HG03571 (cell line): Measurements from ENCODE around the gene MTHFD1L.

ENCODE experiments used
- ATAC-seq: cut with Tn5 transposase; IDR thresholded peaks from one replicate; pipeline ENCODE4 v1.9.1; 2021; ENCODE audit not compliant: unreplicated experiment

The MTHFD1L gene

GRCh38 chr6:150897400-150897943, 32.0 kb downstream of the MTHFD1L start:
- no peak for ATAC-seq

DNA sequence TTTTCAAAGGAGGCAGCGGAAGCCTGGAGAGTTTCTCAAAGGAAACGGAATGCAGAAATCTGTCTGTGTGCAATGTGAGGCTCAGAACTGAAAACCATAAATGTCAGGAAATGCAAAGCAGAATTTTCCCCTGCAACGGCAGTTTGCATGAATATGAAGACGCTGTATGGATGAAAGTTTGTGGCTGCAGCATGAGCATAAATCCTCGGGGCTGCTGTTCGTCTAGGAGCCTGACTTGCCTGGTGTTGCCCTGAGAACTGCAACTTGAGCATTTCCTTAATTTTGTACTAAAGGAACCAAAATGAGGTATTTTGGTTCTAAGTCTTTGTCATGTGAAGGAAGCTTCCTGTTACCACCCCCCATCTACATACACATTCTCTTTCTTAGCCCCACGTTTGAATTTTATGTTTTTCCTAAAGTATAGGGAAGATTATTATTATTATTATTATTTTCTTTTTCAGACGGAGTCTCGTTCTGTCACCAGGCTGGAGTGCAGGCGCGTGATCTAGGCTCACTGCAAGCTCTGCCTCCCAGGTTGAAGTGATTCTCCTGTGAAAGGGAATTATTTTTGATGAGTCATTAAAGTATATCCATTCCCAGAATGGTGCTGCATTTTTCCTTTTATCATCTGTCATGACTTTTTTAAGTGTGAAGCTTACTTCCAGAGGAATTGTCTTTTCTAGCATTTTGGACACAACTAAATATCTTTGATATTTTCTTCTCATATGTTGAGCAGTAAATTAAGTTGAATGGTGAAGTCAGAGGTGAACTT, 33.1 kb downstream of the MTHFD1L start:
- ATAC-seq, result no peak

GRCh38 chr6:150899231-150899630, 33.7 kb downstream of the MTHFD1L start:
- ATAC-seq, result no peak

DNA sequence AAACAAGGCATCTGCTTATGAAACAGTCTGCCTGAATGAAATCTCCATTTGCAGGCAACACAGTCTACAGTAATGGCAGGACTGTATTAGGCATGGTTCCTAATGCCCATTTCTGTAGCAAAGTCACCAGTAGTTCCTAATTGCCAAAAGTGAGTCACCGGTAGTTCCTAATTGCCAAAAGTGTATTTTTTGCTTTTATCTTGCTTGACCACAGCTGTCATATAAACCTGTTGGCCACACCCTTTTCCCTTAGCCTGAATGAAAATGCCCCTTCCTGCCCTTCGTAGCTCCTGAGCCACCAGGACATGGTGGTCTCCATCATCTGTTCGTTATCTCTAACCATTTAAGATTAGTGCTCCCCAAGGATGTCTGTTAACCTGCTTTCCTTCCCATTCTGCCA, 34.5 kb downstream of the MTHFD1L start:
- no peak for ATAC-seq

DNA sequence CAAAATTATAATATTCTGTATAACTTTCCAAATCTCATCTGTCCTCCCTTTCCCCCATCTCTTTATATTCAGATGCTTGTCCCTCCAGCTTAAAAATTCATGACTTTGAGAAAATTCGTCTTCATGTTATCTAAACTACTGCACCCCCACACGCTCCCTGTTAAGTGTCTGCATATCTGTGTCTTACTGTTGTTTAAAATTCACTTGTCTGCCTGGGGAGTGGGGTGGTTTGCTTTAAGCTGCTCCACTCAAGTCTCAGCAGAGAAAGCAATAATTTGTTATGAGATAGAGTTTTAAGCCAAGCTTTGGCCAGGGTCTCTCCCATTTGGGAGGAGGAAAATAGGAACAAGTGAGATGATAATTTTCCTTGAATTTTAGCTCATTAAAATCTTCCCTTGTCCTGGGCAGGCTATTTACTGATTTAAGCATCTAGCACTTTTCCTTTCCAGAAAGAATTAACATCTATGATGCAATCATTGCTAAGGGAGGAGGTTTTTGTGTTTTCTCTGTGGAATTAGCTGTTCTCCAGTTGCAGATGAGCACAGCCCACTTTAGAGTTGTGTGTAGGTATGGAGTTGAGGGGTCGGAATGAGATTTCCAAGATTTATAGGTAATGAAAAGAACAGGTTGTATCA, 36.8 kb downstream of the MTHFD1L start:
- no peak for ATAC-seq

GRCh38 chr6:150905769-150906168, 40.3 kb downstream of the MTHFD1L start:
- ATAC-seq, result no peak

DNA sequence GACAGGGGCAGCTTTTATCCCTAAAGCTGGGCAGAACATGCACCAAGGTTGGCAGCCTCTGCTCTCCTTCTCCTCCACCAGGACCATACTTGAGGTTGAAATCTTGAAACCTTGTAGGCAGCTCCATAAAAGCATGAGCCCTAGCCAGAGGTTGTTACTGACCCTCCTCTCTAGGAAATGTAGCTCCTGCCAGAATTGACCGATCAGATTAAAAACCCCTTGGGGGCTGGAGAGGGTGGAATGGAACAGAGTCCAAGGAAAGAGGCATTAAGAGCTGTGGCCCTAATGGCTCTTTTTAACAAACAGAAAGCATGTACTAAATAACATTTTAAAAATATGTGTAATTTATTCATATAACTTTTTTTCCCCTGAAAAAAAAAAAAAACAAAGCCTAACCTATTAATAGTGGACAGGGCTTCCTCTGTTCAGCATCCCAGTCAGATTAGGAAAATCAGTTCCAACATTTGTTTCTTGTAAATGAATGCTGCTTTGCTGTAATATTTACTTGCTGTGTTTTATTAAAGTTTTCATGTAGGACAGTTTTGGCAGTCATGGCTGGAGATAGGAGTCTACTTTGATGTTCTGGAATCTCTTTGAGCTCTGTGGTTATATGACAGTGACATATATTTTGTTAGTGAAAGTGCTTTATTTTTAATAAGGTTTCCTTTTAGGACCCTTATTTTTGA, 41.3 kb downstream of the MTHFD1L start:
- no peak for ATAC-seq

DNA sequence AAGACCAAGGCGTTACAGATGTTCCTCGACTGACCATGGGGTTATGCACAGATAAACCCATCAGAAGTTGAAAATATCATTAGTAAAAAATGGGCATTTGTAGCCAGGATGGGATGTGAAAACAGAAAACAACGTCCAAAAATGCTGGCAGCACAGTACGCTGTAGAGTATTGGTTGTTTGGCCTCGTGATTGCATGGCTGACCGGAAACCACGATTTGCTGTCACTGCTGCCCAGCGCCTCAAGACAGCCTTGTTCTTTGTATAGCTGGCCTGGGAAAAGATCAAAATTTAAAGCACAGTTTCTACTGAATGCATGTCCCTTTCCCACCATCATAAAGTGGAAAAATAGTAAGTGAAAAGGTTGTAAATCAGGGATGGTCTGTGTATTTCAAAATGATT, 41.9 kb downstream of the MTHFD1L start:
- ATAC-seq, result no peak

DNA sequence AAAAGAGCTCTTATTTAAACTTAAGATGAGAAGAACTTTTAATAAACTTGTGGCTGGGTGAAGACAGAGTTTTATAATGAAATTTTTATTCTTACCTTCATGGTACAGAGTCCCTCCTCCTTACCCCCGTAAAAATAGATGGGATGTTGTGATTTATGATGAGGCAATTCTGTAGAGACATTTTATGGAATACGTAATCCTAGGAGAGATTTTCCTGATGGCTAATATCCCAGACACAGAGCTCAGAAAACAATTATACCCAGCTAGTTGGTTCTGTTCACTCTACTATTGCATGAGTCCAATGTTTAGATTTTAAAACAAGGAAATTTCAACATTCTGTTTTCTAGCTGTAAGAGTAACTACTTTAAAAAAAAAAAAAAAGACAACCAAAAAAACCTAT, 43.4 kb downstream of the MTHFD1L start:
- no peak for ATAC-seq

- ATAC-seq, result no peak
Measured at GRCh38 chr6:150910561-150910960, 45.1 kb downstream of the MTHFD1L start.

GRCh38 chr6:150914372-150914771, 48.9 kb downstream of the MTHFD1L start:
- ATAC-seq, result no peak

- ATAC-seq, result no peak
Measured at GRCh38 chr6:150915131-150915879, 49.8 kb downstream of the MTHFD1L start.

DNA sequence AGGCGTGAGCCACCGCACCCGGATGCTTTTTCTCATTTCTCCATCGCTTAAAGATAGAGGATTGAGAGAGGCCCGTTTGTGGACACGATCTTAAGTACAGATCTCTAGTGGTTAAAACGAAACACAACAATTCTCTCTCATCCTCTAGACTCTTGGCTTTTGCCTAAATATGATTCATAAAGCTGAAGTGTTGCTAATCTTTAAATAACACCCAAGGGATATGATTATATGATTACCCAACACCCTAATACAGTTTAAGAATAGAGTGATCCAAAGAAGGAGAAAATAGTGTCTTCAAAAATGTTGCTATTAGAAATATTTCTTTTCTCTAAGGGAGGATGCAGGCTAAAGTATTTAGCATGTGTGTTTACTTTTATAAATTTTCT, 50.4 kb downstream of the MTHFD1L start:
- ATAC-seq, result no peak

GRCh38 chr6:150919938-150920337, 54.4 kb downstream of the MTHFD1L start:
- ATAC-seq, result no peak

- ATAC-seq, result no peak
Measured at GRCh38 chr6:150922137-150922536, 56.6 kb downstream of the MTHFD1L start.

DNA sequence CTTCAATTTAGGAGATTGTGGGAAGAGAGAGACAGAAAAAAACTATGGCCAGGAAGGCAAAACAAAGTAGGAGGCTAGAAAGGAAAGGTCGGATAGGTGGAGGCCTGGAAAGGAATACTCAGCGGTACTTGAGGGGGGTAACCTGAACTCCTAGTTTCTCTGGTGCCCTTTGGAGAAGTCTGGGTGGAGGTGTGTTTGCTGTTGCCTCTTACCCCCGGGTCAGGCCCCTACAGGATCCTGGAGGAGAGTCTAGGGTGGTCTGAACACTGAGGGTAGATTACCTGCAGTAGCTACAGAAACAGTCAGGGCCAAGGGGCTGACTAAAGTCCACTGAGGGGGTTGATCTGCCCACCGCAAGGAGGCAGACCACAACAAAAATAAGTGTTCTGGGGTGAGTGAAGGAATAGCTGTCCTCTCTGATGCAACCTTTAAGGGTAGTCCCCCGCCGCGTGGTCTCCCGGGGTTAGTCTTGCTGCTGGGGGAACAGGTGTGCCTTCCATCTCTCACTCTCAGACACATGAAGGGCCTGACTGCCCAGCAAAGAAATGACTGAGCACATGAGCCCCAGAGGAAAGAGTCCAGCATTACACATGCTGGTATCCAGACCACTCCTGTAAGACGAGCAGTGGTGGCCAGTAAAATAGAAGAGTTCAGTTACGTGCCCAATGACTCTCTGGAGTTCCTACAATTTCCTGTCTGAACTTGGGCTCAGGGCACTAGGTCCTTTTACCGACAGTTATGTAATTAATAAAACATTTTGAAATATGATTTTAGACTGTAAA, 59.5 kb downstream of the MTHFD1L start:
- no peak for ATAC-seq

DNA sequence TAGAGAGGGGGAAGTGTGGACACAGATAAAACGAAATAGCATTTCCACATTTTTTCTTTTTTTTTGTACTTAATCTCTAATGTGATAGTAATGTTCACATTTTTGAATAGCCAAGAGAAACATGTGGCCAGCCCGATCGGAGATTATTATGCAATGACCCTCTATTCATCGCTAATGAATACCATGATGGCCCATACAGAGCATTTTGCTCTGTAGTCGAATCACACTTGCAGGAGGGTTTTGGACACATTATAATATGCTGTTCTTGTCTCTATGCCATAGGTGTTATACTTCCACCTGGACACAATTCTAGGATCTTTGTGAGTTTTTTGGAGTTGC, 60.1 kb downstream of the MTHFD1L start:
- ATAC-seq, result no peak

GRCh38 chr6:150925976-150926375, 60.5 kb downstream of the MTHFD1L start:
- ATAC-seq, result no peak

- ATAC-seq, result no peak
Measured at GRCh38 chr6:150928882-150929281, 63.4 kb downstream of the MTHFD1L start.

- no peak for ATAC-seq
Measured at GRCh38 chr6:150929416-150929815, 63.9 kb downstream of the MTHFD1L start.

DNA sequence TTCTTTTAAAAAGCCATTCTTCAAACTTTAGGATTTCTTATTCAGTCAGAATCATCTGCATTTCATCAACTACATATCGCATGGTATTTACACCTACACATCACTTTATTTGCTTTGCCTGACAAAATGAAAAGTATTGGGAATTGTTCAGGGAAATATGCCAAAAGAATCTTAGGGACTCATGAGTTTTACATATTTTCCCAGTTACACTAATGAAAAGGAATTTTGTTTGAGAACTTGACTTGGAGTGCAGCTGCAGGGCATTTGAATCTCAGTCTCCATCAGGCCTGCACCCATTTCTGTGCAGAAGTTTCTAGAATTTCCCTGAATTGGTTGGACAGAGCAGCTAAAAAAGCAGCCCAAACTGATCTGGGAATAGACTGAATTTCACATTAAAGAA, 65.3 kb downstream of the MTHFD1L start:
- no peak for ATAC-seq
